ENCODE data around the gene ACTN3. TPM values are rescaled to one million over a fixed set of nuclear protein-coding genes. Genes with fewer than 3 reads are reported as not detected.
A peak's percentile ranks its signal among the peaks of the same experiment; 100 is the strongest.

The ACTN3 gene
- total RNA-seq, 2 experiments from 2014 or later, result 0.27 TPM; not detected in 1

DNA sequence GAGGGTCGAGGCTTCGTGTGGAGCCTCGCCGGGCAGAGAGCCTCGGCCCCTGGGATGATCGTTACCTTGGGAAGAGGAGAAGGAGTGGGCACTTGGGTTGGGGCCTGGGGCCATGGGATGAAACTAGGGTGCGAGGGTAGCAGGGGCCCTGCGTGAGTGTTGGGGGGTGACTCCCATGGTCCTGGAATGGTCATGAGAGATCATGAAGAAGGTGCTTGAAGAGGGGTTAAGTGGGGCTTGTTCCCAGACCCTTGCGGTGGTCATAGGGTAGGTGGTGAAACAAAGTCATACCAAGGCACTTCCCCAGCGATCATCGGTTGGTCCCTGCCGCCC lies 46.6 kb downstream of the ACTN3 start:
- intact Hi-C loops (cut with micrococcal nuclease; ENCODE audit: unreplicated experiment), result loop anchor here (2.0 to 5.0 kb wide), 2 partner anchors 24 to 84 kb away; partner anchors contain the start of genes RBM14 and RBM4B
- no peaks in the 10 kb centered on the region for H3K36me3 ChIP-seq (ENCODE audit: insufficient read depth, low read length)
- H4K20me1 ChIP-seq (ENCODE audit: insufficient read depth, low read length), result no peaks in the 10 kb centered on the region
- H2AFZ ChIP-seq (ENCODE audit: low read length), result peak overlapping the region; percentile 68; the same call in 1 of the 2 replicates
- no peaks in the 10 kb centered on the region for H3K9me2 ChIP-seq (ENCODE audit: insufficient read depth, low read length)
- no peaks in the 10 kb centered on the region for H3K9me3 ChIP-seq (ENCODE audit: low read length)
- CTCF ChIA-PET (ENCODE audit: unreplicated experiment), result interaction anchor here (0.9 to 1.4 kb wide), 3 partner anchors 17 to 85 kb away, joined by 3 to 6 read pairs (median 4); no protein-coding TSS in a partner anchor
- peak overlapping the region; percentile 95 for H3K4me2 ChIP-seq (ENCODE audit: low read length)
- H3K27ac ChIP-seq (ENCODE audit: low read depth, low read length, poor library complexity, severe bottlenecking), result no peak overlapping the region
- H3K79me2 ChIP-seq (ENCODE audit: insufficient read depth, low read depth, low read length), result peaks cover 5% of the 10 kb centered on the region; the same call in 1 of the 2 replicates
- POLR2A ChIA-PET, result no interaction called here
- H3K4me3 ChIP-seq (ENCODE audit: low read depth, low read length, poor library complexity, severe bottlenecking), result peak overlapping the region; percentile 73
- BruUV-seq (replicated peaks), result TSS peak; percentile 81
- no peak for DNase-seq (ENCODE audit: low spot score)
- peaks cover 29% of the 10 kb centered on the region for H3K4me1 ChIP-seq (ENCODE audit: insufficient read depth, low read length, poor library complexity, severe bottlenecking)
- TF ChIP-seq CTCF (conservative IDR thresholded peaks at IDR 0.05; ENCODE audit: low read length) (no peak), EZH2phosphoT487 (IDR thresholded peaks at IDR 0.05; ENCODE audit: borderline replicate concordance, low read depth, low read length) (no peak)

DNA sequence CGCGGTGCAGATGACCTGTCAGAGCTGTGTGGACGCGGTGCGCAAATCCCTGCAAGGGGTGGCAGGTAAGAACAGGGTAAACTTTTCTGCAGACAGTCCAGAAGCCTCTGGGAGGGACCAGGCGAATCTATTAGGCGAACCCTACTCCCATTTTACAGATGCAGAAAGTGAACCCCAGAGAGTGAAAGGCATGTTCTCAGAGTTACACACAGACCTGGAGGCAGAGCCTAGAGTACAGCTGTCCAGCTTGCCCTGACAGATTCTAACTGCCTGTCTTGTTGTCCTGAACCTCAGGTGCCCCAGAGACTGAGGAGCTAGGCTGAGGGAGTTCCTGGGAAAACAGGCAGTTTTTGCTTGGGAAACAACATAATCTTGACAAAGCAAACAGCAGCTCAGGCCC lies 46.9 kb downstream of the ACTN3 start:
- peaks cover 29% of the 10 kb centered on the region for H3K4me1 ChIP-seq (ENCODE audit: insufficient read depth, low read length, poor library complexity, severe bottlenecking)
- intact Hi-C loops (cut with micrococcal nuclease; ENCODE audit: unreplicated experiment), result loop anchor here (2.0 to 5.0 kb wide), 2 partner anchors 23 to 84 kb away; partner anchors contain the start of genes RBM14 and RBM4B
- no peak for DNase-seq (ENCODE audit: low spot score)
- H3K27ac ChIP-seq (ENCODE audit: low read depth, low read length, poor library complexity, severe bottlenecking), result no peak overlapping the region
- no TSS peak for BruUV-seq (replicated peaks)
- H3K4me3 ChIP-seq (ENCODE audit: low read depth, low read length, poor library complexity, severe bottlenecking), result peak overlapping the region; percentile 73
- H3K9me2 ChIP-seq (ENCODE audit: insufficient read depth, low read length), result no peaks in the 10 kb centered on the region
- ChIA-PET CTCF (ENCODE audit: unreplicated experiment) (interaction anchor here (0.9 kb wide), 1 partner anchor 24 kb away, joined by 6 read pairs; no protein-coding TSS in a partner anchor), POLR2A (interaction anchor here (0.7 to 1.1 kb wide), 4 partner anchors 13 to 83 kb away, joined by 3 to 4 read pairs (median 4); partner anchors contain the start of gene ZDHHC24)
- H3K79me2 ChIP-seq (ENCODE audit: insufficient read depth, low read depth, low read length), result peaks cover 5% of the 10 kb centered on the region; the same call in 1 of the 2 replicates
- H4K20me1 ChIP-seq (ENCODE audit: insufficient read depth, low read length), result no peaks in the 10 kb centered on the region
- H2AFZ ChIP-seq (ENCODE audit: low read length), result peak overlapping the region; percentile 68; the same call in 1 of the 2 replicates
- H3K36me3 ChIP-seq (ENCODE audit: insufficient read depth, low read length), result no peaks in the 10 kb centered on the region
- peak overlapping the region; percentile 95 for H3K4me2 ChIP-seq (ENCODE audit: low read length)
- H3K9me3 ChIP-seq (ENCODE audit: low read length), result no peaks in the 10 kb centered on the region
- no peak for TF ChIP-seq EZH2phosphoT487 (IDR thresholded peaks at IDR 0.05; ENCODE audit: borderline replicate concordance, low read depth, low read length)
- TF ChIP-seq CTCF (conservative IDR thresholded peaks at IDR 0.05; ENCODE audit: low read length), result no peak
